GM19372 (cell line): Measurements from ENCODE around the gene FYTTD1.

Source experiments
- ATAC-seq: cut with Tn5 transposase; IDR thresholded peaks from one replicate; pipeline ENCODE4 v1.9.1; 2021; ENCODE audit warnings: mild to moderate bottlenecking, low read depth, moderate library complexity; ENCODE audit not compliant: unreplicated experiment

The FYTTD1 gene

DNA sequence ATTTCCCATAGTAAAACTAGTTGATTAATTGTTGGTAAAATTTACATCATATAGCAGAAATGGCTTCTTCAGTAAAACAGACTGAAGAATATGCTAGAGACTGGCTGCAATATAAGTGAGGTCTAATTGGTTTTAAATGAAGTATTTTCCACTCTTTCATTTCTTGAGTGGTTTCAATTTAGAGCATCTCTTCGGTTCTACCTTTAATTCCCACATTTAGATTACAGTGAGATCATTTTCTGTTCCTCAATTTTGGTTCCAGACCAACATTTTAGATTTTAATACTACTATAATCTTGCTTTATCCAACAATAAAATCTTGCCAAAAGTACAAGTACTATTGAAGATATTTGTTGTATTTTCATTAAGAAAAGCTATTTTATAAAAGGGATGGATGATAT is 40.4 kb downstream of the FYTTD1 start:
- no peak for ATAC-seq

DNA sequence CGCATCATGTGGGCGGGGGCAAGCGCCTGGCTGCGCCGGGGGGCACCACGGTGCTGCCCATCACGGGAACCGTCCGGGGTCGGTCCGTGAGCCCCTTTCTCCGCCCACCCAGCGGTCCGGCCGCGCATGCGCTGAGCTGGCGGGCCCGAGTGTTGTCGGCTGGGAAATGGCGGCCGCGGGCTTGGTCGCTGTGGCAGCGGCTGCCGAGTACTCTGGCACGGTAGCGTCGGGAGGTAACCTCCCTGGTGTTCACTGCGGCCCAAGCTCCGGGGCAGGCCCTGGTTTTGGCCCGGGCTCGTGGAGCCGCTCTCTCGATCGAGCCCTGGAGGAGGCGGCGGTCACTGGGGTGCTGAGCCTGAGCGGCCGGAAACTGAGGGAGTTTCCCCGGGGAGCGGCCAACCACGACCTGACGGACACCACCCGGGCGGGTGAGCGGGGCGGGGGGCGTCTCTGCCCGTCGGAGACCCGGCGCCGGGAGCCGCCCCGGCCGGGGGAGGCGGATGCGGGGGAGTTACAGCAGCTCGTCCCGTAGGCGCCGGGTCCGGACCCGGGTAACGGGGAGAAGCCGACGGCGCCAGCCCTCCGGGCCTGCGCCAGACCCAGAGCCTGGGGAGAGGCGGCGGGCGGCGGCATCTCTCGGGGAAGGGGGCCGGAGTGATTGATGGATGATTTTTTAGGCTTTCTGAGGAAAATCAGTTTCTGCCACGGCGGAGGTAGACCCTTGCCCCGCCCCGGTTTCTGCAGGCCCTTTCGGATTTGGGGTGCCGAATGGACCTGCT is 41.6 kb downstream of the FYTTD1 start, which contains the start of gene LRCH3:
Gene LRCH3 (plus strand): TSS at position 142 of the 779 bp plus-strand sequence. CDS start 25 bp downstream, at position 167.
- ATAC-seq, result peak; percentile 79

- ATAC-seq, result peak; percentile 19
Measured at GRCh38 chr3:197791892-197792647, 42.4 kb downstream of the FYTTD1 start.

- ATAC-seq, result no peak
Measured at GRCh38 chr3:197793247-197793646, 43.6 kb downstream of the FYTTD1 start.

DNA sequence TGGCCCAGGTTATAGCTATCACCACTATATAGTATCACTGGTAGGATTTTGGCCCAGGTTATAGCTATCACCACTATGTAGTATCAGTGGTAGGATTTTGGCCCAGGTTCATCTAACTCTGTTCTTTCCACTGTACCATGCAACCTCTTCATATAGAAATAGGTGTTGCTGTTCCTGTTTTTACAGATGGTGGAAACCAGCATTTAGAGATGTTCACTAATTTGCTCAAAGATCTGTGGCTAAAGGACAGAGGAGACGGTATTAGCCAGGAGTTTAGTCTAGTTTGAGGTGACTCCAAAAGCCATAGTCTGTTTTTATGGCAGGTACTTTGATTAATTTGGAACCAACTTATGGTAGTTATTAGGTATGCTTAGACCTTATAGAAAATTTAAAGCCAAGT is 44.4 kb downstream of the FYTTD1 start:
- no peak for ATAC-seq

DNA sequence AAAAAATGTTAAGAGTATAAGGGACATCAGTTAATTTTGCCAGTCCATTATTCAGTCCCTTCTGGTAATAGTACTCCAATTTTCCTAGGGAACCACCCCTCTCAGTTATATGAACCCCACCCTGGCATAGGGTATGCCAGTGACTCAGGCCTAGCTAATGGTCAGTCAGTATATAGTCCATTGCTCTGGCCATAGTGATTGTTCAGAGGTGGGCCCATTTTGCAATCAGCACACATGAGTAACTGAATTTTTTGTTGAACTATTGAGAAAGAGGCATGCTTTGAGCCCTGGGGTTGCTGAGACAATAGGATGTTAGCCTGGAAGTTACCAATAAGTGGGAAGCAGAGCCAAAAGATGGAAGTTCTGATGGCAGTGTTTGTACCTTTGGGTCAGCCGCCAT is 45.5 kb downstream of the FYTTD1 start:
- ATAC-seq, result no peak

DNA sequence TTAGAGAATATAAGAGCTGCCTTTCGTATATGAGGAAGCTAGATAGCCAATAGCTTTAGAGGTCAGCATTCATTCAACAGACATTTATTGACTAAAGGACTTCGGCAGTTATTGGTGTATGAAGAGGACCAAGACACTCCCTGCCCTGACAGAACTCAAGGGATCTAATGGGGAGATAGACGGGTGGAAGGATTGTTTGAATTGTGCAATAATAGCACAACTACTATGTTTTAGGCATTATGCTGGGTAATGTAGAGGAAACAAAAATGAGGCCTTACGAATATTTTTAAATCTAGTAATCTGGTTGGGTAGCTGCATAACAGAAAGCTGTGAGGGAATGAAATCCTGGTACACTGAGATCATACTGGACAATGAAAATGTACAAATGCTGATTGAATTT is 46.4 kb downstream of the FYTTD1 start:
- no peak for ATAC-seq

DNA sequence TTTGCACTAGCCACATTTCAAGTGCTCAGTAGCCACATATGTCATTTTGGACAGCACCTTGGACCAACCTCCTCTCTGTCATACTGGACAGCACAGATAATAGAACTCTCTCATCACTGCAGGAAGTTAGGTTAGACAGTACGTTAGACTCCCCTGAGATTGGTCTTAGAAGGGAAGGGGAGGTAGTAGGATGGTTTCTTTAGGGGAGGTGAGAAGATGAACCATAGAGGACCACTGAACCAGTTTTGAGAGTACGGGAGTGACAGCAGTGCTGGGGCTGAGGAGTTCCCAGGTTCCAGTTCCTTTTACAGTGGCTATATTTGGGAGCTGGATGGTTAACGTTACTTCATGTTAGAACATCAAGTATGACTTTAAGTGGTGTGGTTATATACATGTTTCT is 49.2 kb downstream of the FYTTD1 start:
- ATAC-seq, result peak; percentile 47

GRCh38 chr3:197800379-197800778 is 50.7 kb downstream of the FYTTD1 start:
- ATAC-seq, result no peak

DNA sequence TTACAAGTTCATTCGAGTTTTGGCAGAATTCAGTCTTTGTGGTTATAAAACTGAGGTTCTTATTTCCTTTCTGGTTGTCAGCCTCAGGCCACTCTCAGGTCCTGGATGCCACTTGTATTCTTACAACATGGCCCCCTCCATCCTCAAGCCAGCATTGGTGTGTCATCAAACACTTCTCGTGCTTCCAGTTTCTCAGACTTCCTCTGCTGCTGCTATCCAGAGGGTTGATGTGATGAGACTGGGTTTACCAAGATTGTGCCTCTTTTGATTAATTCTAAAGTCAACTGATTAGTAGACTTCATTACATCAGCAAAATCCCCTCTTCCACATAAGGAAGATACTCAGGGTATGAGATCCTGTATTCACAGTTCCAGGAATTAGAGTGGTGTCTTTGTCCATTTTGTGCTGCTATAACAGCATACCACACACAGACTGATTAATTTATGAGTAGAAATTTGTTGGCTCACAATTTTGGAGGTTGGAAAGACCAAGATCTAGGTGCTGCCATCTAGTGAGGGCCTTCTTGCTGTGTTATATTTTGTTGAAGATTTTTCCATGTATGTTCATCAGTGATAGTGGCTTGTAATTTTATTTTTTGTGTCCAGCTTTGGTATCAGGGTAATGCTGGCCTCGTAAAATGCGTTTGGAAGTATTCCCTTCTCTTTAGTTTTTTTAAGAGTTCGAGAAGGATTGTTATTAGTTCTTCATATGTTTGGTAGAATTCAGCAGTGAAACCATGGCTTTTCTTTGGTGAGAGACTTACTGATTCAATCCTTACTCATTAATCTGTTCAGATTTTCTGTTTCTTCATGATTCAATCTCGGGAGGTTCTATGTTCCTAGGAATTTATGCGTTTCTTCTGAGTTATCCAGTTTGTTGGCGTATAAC is 52.5 kb downstream of the FYTTD1 start:
- no peak for ATAC-seq

DNA sequence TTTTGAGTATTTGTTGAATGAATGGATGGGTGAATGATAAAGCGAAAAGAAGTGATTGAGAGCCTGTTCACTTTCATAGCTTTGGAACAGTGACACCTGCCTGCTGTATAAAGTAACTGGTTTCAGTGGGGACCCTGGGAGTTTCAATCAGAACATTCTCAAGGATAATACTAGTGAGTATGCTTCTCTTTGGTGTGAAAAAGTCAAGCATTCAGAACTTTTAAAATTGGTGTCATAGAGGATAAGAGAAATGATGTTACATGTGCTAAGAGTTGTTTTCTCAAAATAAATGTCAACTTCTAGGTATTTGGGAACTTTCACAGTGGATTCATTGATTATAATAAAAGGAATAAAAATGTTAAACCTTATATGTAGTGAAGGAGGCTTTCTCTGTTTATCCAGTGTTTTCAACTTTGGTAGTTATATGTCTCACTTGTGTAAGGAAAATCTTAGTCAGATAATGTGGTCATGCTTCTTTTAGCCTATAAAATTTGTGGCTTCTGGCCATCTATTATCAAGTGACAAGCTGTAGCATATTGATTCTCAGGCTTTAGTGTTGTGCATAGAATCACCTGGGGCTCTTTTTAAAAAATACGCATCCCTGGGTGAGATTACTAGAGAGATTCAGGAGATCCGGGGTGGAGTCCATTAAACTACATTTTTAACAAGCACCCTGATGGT is 53.2 kb downstream of the FYTTD1 start:
- no peak for ATAC-seq

DNA sequence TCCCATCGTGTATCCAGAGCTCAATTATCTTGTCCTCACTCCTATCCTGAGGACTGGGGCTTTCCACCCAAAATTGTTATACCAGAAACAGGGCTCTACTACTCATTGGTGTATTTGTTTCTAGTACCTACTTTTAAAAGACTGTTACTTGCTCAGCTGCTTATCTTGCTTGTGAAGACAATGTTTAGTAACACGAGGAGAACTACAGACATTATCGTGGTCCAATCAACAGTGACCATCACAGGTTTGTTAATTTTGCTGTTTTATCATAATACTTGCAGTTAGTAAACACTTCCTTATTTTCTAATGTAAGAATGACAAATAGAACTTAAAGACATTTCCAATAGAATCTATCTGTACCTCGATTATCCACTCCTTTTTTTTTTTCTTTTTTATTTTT is 54.8 kb downstream of the FYTTD1 start:
- no peak for ATAC-seq

- ATAC-seq, result no peak
Measured at GRCh38 chr3:197807969-197808587, 58.4 kb downstream of the FYTTD1 start.

DNA sequence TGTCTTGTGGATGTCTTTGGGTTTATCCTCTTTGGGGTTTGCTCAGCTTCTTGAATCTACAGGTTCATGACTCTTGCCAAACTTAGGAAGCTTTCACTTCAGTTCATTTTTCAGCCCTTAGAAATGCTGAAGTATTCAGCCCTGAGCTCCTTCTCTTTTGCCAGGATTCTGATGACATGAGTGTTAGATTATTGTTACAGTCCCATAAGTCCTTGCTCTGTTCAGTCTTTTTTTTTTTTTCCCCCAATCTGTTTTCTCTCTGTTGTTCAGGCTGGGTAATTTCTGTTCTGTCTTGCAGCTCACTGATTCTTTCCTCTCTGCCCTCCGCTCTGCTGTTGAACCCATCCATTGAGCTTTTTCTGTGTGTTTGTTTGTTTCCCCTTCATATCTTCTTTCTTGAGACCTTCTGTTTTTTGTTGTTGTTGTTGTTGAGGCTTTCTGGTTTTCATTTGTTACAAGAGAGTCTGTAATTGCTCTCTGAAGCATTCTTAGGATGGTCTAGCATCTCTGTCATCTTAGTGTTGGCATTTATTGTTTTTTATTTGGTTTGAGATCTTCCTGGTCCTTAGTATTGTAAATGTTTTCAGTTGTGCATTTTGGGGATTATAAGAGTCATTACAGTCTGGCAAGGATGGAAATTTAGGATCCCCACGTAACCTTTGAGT is 59.8 kb downstream of the FYTTD1 start:
- ATAC-seq, result no peak

GRCh38 chr3:197810901-197811300 is 61.2 kb downstream of the FYTTD1 start:
- no peak for ATAC-seq

DNA sequence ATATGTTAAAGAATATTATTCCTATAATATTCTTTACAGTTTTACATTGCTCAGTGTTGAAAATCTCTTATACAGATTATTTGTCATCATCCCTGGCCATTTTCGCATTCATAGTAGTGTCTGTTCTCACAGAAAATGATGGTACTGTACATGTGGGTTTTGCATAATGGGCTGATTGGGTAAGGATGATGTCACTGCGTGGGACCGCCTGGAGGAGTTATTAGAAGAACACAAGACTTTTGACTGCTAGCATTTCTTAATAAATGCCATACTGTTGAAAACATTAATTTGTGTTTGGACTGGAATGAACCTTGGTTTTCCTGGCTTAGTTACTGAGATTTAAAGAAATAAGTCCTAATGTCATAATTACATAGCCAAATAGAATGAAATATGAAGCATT is 61.7 kb downstream of the FYTTD1 start:
- ATAC-seq, result no peak

DNA sequence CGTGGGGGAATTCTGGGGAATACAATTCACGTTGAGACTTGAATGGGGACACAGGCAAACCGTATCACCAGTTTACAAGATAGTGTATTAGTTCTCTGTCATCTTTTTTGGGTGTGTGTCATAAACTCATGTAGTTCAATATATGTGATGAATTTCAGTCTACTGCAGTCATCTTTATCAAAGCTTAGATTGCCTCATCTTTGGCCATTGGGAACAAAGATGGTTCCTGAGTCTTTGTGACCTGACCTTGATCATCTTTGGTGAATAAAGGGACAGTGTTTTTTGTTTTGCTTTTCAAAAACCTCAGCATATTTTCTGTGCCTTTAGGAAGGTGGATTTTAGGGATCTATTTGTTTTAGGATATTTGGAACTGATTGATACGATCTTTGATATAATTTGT is 64.7 kb downstream of the FYTTD1 start:
- ATAC-seq, result no peak

DNA sequence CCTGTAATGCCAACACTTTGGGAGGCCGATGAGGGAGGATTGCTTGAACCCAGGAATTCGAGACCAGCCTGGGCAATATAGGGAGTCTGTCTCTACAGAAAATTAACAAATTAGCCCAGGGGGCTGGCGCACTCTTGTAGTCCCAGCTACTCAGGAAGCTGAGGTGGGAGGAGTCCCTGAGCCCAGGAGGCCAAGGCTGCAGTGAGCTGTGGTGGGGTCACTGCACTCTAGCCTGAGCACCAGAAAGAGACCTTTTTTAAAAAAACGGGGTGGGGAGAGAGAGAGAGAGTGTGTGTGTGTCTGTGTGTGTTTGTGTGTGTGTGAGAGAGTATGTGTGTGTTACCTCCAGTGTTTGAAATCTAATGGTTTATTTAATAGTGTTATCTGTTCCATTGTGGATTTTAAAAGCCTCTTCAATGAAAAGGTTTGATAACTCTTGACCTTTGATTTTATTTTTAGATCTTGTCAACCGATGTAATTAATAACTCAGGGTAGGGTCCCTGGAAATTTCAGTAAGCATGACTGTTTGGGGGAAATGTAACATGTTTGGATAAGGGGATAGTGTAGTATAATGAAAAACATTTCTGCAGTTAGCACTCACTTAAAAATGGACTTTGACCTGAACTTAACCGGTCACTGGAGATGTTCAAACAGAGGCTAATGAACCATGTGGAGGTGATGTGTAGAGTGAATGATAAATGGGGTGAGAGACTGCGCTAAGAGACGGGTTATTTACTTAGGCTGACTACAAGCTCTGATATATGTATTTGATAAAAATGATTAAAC is 71.1 kb downstream of the FYTTD1 start:
- ATAC-seq, result no peak
